Panc1 (cell line): ENCODE measurements around the gene DPP4. TPM values are rescaled to one million over a fixed set of nuclear protein-coding genes. Genes with fewer than 3 reads are reported as not detected.

Experiments used
- ATAC-seq: fragments of 200-7000 bp; cut with Tn5 transposase; 2 replicates; pipeline ENCODE4 v1.9.1; 2020; ENCODE audit warnings: mild to moderate bottlenecking, moderate library complexity
- BruUV-seq: library from RNA; stranded (reverse); fragments of 400-500 nt; replicated peaks from 2 replicates; lab custom pipeline; 2021; lab: Mats Ljungman, UMichigan
- CTCF ChIA-PET: fragments of 300-600 bp; sonication (Branson Sonifier 250); formaldehyde crosslinking; loops from one replicate; lab custom pipeline; 2022; ENCODE audit warnings: antibody characterized with exemption; lab: Charles Lee
- POLR2A ChIA-PET: fragments of 300-600 bp; sonication (Branson Sonifier 250); formaldehyde crosslinking; loops from one replicate; lab custom pipeline; 2022; ENCODE audit warnings: antibody characterized with exemption; lab: Charles Lee
- DNase-seq: peaks from one replicate; pipeline ENCODE4 v3.0.0-alpha.2; 2010; ENCODE audit warnings: low read depth, low spot score
- H3K27ac ChIP-seq: 2 replicates; pipeline ENCODE4 v1.5.1; 2011; ENCODE audit warnings: mild to moderate bottlenecking, low read length, inconsistent platforms
- H3K27me3 ChIP-seq: fragments of 200-500 bp; sonication (Bioruptor generic); 2 replicates; pipeline ENCODE4 v1.6.0; 2014; ENCODE audit warnings: low read length, inconsistent platforms; ENCODE audit not compliant: control insufficient read depth, insufficient read depth
- H3K36me3 ChIP-seq: fragments of 200-500 bp; sonication (Bioruptor generic); 2 replicates; pipeline ENCODE4 v1.5.1; 2014; ENCODE audit warnings: inconsistent platforms, mild to moderate bottlenecking, low read length, moderate library complexity; ENCODE audit not compliant: control insufficient read depth, insufficient read depth
- H3K4me1 ChIP-seq: 2 replicates; pipeline ENCODE4 v1.5.1; 2011; ENCODE audit warnings: inconsistent platforms, mild to moderate bottlenecking, low read length, moderate library complexity; ENCODE audit not compliant: control insufficient read depth, insufficient read depth
- H3K4me3 ChIP-seq, 2 experiments: 2 replicates each; pipeline ENCODE4 v1.5.1; 2011 to 2012; ENCODE audit warnings: low read depth in 2 of 2, low read length in 2 of 2, mild to moderate bottlenecking in 2 of 2, inconsistent platforms in 1 of 2, moderate library complexity in 1 of 2
- H3K9me3 ChIP-seq: fragments of 200-500 bp; sonication (Bioruptor generic); 2 replicates; pipeline ENCODE4 v1.5.1; 2014; ENCODE audit warnings: low read depth, mild to moderate bottlenecking, inconsistent platforms, low read length, moderate library complexity; ENCODE audit not compliant: control insufficient read depth, insufficient read depth
- CTCF ChIP-seq: fragments of 450-650 bp; IDR thresholded peaks from 2 replicates; pipeline ENCODE4 v1.5.1; 2017; ENCODE audit warnings: mild to moderate bottlenecking
- POLR2AphosphoS5 ChIP-seq: IDR thresholded peaks from 2 replicates; pipeline ENCODE4 v1.6.1; 2012; ENCODE audit warnings: mild to moderate bottlenecking, low read depth, low read length, moderate library complexity
- REST ChIP-seq, 2 experiments: IDR thresholded peaks; 2 replicates each; pipeline ENCODE4 v1.6.1; 2011 to 2012; ENCODE audit warnings: low read depth in 2 of 2, control low read depth in 1 of 2, low read length in 1 of 2, mild to moderate bottlenecking in 1 of 2, moderate library complexity in 1 of 2; ENCODE audit not compliant: insufficient read depth in 1 of 2
- SIN3A ChIP-seq: IDR thresholded peaks from 2 replicates; pipeline ENCODE4 v1.6.1; 2012; ENCODE audit warnings: low read depth, mild to moderate bottlenecking, low read length, moderate library complexity, borderline replicate concordance; ENCODE audit not compliant: insufficient read depth
- TCF7L2 ChIP-seq: IDR thresholded peaks from 2 replicates; pipeline ENCODE4 v1.6.1; 2011; ENCODE audit warnings: mild to moderate bottlenecking, low read depth, low read length, inconsistent platforms
- in situ Hi-C: cut with HindIII; loops from 2 replicates; pipeline ENCODE4 v1.10.0; 2016; ENCODE audit warnings: low sequenced_read_pairs, low pct_unique_long_range_greater_than_20kb
- intact Hi-C: fragments of 100-400 bp; cut with micrococcal nuclease; formaldehyde crosslinking; loops from one replicate; pipeline ENCODE4 v1.10.0; 2022; ENCODE audit not compliant: unreplicated experiment
- total RNA-seq: library from RNA; stranded (reverse); gene quantifications from one replicate; pipeline ENCODE4 v1.2.1, GENCODE V29; 2021; ENCODE audit not compliant: unreplicated experiment

The DPP4 gene
- total RNA-seq, 1 experiment from 2014 or later = 0.23 TPM

DNA sequence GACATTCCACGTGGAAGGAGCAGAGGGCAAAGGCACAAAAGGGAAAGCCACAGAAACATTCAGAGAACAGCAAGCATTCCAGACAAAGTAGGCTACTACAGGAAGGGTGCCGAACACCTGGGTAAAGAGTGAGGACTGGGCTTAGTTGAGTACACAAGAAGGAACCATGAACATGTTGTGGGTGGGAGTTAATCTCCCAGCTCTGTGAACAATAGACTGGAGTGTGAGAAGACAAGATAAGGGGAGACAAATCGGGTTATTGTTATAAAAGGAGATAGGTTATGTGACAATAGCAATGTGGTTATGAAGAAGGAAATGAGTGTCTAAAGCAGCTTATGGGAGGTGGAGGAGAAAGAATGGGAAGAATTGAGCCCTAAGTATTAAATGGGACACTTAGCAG, 70.0 kb downstream of the DPP4 start:
- ChIA-PET CTCF (no interaction called here), POLR2A (no interaction called here)
- no peak for DNase-seq
- BruUV-seq = no TSS peak
- Histone ChIP-seq H3K9me3 (no peaks in the 10 kb centered on the region), H3K4me3 (no peak overlapping the region), H3K27me3 (no peaks in the 10 kb centered on the region; the same call in 1 of the 2 replicates), H3K36me3 (no peaks in the 10 kb centered on the region), H3K27ac (no peak overlapping the region), H3K4me1 (no peaks in the 10 kb centered on the region)
- ATAC-seq = no peak
- intact Hi-C loops = loop anchor here (10.0 kb wide), 1 partner anchor 291 kb away; no protein-coding TSS in a partner anchor
- in situ Hi-C loops = no loop called here
- no peak for TF ChIP-seq SIN3A
- TF ChIP-seq REST (IDR thresholded peaks at IDR 0.05; ENCODE audit: insufficient read depth in 1 of 2, low read depth in 2 of 2, low read length in 1 of 2) = no peak
- TF ChIP-seq TCF7L2 = no peak
- no peak for TF ChIP-seq CTCF
- no peak for TF ChIP-seq POLR2AphosphoS5

- ChIA-PET POLR2A (no interaction called here), CTCF (interaction anchor here (0.6 kb wide), 1 partner anchor 489 kb away, joined by 3 read pairs; no protein-coding TSS in a partner anchor)
- Histone ChIP-seq H3K27ac (no peak overlapping the region), H3K4me3 (no peak overlapping the region), H3K9me3 (no peaks in the 10 kb centered on the region), H3K4me1 (no peaks in the 10 kb centered on the region), H3K27me3 (no peaks in the 10 kb centered on the region; the same call in 1 of the 2 replicates), H3K36me3 (no peaks in the 10 kb centered on the region)
- no peak for DNase-seq
- BruUV-seq = no TSS peak
- no peak for ATAC-seq
- in situ Hi-C loops = no loop called here
- TF ChIP-seq REST (IDR thresholded peaks at IDR 0.05; ENCODE audit: insufficient read depth in 1 of 2, low read depth in 2 of 2, low read length in 1 of 2) (no peak), POLR2AphosphoS5 (no peak), SIN3A (no peak)
- intact Hi-C loops = loop anchor here (10.0 kb wide), 1 partner anchor 292 kb away; no protein-coding TSS in a partner anchor
These were observed 71.3 kb downstream of the DPP4 start for GRCh38 chr2:162002623-162003235.
